Measurements from ENCODE around the gene DHH. TPM values are rescaled to one million over a fixed set of nuclear protein-coding genes. Genes with fewer than 3 reads are reported as not detected.

DHH gene
- total and polyA plus RNA-seq, 10 of the 15 experiments (the other 5 are each of a cell fraction or from before 2014, with no cell fraction given) = 0.01 TPM; not detected in 9

DNA sequence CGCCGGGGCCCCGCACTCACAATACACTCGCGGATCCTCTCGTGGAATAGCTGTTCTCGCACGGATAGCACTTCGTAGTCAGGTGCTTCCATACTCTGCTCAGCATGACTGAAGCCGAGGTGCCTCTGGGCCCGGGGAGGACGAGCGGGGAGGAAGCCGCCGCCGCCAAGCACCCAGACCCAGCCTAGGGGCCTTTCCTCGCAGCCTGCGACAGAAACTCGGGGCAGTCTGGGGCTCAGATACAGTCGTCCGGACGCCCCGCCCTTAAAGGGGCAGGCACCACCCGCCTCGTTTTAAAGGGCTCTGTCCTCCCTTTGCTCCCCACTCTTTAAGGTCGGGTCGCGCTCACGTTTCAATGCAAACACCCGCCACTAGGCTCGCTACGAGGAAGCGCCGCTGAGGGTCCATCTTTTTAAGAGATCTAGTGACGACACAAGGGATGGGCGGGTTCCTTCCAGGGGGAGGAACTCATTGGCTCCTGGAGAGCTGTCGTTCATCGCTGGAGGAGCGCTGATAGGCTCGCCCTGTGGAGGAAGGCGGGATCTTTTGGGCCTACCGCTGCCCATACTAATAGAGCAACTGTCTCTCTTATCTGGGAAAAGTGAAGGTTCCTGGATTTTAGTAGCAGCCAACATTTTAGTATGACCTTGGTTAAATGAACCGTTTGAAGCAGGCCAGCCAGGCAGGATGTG is 16.0 kb upstream of the DHH start, which contains the start of gene LMBR1L (continued):
- TF ChIP-seq, protein P1, sequence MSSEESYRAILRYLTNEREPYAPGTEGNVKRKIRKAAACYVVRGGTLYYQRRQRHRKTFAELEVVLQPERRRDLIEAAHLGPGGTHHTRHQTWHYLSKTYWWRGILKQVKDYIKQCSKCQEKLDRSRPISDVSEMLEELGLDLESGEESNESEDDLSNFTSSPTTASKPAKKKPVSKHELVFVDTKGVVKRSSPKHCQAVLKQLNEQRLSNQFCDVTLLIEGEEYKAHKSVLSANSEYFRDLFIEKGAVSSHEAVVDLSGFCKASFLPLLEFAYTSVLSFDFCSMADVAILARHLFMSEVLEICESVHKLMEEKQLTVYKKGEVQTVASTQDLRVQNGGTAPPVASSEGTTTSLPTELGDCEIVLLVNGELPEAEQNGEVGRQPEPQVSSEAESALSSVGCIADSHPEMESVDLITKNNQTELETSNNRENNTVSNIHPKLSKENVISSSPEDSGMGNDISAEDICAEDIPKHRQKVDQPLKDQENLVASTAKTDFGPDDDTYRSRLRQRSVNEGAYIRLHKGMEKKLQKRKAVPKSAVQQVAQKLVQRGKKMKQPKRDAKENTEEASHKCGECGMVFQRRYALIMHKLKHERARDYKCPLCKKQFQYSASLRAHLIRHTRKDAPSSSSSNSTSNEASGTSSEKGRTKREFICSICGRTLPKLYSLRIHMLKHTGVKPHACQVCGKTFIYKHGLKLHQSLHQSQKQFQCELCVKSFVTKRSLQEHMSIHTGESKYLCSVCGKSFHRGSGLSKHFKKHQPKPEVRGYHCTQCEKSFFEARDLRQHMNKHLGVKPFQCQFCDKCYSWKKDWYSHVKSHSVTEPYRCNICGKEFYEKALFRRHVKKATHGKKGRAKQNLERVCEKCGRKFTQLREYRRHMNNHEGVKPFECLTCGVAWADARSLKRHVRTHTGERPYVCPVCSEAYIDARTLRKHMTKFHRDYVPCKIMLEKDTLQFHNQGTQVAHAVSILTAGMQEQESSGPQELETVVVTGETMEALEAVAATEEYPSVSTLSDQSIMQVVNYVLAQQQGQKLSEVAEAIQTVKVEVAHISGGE (CRISPR knock-in tag; IDR thresholded peaks at IDR 0.05) = no peak
- TF ChIP-seq, protein P2, sequence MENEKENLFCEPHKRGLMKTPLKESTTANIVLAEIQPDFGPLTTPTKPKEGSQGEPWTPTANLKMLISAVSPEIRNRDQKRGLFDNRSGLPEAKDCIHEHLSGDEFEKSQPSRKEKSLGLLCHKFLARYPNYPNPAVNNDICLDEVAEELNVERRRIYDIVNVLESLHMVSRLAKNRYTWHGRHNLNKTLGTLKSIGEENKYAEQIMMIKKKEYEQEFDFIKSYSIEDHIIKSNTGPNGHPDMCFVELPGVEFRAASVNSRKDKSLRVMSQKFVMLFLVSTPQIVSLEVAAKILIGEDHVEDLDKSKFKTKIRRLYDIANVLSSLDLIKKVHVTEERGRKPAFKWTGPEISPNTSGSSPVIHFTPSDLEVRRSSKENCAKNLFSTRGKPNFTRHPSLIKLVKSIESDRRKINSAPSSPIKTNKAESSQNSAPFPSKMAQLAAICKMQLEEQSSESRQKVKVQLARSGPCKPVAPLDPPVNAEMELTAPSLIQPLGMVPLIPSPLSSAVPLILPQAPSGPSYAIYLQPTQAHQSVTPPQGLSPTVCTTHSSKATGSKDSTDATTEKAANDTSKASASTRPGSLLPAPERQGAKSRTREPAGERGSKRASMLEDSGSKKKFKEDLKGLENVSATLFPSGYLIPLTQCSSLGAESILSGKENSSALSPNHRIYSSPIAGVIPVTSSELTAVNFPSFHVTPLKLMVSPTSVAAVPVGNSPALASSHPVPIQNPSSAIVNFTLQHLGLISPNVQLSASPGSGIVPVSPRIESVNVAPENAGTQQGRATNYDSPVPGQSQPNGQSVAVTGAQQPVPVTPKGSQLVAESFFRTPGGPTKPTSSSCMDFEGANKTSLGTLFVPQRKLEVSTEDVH (IDR thresholded peaks at IDR 0.05; ENCODE audit: low read depth, partially characterized antibody) = peak; percentile 17
- TF ChIP-seq, protein P3, sequence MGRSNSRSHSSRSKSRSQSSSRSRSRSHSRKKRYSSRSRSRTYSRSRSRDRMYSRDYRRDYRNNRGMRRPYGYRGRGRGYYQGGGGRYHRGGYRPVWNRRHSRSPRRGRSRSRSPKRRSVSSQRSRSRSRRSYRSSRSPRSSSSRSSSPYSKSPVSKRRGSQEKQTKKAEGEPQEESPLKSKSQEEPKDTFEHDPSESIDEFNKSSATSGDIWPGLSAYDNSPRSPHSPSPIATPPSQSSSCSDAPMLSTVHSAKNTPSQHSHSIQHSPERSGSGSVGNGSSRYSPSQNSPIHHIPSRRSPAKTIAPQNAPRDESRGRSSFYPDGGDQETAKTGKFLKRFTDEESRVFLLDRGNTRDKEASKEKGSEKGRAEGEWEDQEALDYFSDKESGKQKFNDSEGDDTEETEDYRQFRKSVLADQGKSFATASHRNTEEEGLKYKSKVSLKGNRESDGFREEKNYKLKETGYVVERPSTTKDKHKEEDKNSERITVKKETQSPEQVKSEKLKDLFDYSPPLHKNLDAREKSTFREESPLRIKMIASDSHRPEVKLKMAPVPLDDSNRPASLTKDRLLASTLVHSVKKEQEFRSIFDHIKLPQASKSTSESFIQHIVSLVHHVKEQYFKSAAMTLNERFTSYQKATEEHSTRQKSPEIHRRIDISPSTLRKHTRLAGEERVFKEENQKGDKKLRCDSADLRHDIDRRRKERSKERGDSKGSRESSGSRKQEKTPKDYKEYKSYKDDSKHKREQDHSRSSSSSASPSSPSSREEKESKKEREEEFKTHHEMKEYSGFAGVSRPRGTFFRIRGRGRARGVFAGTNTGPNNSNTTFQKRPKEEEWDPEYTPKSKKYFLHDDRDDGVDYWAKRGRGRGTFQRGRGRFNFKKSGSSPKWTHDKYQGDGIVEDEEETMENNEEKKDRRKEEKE (IDR thresholded peaks at IDR 0.05) = no peak
- TF ChIP-seq ASH2L (IDR thresholded peaks at IDR 0.05; ENCODE audit: borderline replicate concordance, low read depth) (no peak), MYB (IDR thresholded peaks at IDR 0.05; ENCODE audit: borderline replicate concordance, low read depth, low read length) (no peak), KAT2A (conservative IDR thresholded peaks at IDR 0.05; ENCODE audit: control insufficient read depth, low read depth, low read length) (no peak), NR2F1 (conservative IDR thresholded peaks at IDR 0.05) (peak; percentile 52; the same call in 1 of the 2 replicates), MEF2B (IDR thresholded peaks at IDR 0.05; ENCODE audit: partially characterized antibody, poor library complexity, severe bottlenecking) (no peak), NBN (IDR thresholded peaks at IDR 0.05) (peak; percentile 70; the same call in 1 of the 2 replicates), CHD1 (IDR thresholded peaks at IDR 0.05; ENCODE audit: low read depth, low read length) (no peak)
- TF ChIP-seq, protein P4, sequence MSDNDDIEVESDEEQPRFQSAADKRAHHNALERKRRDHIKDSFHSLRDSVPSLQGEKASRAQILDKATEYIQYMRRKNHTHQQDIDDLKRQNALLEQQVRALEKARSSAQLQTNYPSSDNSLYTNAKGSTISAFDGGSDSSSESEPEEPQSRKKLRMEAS (IDR thresholded peaks at IDR 0.05; ENCODE audit: low read depth, low read length) = no peak
- TF ChIP-seq, protein P5, sequence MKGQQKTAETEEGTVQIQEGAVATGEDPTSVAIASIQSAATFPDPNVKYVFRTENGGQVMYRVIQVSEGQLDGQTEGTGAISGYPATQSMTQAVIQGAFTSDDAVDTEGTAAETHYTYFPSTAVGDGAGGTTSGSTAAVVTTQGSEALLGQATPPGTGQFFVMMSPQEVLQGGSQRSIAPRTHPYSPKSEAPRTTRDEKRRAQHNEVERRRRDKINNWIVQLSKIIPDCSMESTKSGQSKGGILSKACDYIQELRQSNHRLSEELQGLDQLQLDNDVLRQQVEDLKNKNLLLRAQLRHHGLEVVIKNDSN (IDR thresholded peaks at IDR 0.05; ENCODE audit: borderline replicate concordance, extremely low read length, insufficient read depth, low read depth, low read length) = no peak
- TF ChIP-seq, protein P6, sequence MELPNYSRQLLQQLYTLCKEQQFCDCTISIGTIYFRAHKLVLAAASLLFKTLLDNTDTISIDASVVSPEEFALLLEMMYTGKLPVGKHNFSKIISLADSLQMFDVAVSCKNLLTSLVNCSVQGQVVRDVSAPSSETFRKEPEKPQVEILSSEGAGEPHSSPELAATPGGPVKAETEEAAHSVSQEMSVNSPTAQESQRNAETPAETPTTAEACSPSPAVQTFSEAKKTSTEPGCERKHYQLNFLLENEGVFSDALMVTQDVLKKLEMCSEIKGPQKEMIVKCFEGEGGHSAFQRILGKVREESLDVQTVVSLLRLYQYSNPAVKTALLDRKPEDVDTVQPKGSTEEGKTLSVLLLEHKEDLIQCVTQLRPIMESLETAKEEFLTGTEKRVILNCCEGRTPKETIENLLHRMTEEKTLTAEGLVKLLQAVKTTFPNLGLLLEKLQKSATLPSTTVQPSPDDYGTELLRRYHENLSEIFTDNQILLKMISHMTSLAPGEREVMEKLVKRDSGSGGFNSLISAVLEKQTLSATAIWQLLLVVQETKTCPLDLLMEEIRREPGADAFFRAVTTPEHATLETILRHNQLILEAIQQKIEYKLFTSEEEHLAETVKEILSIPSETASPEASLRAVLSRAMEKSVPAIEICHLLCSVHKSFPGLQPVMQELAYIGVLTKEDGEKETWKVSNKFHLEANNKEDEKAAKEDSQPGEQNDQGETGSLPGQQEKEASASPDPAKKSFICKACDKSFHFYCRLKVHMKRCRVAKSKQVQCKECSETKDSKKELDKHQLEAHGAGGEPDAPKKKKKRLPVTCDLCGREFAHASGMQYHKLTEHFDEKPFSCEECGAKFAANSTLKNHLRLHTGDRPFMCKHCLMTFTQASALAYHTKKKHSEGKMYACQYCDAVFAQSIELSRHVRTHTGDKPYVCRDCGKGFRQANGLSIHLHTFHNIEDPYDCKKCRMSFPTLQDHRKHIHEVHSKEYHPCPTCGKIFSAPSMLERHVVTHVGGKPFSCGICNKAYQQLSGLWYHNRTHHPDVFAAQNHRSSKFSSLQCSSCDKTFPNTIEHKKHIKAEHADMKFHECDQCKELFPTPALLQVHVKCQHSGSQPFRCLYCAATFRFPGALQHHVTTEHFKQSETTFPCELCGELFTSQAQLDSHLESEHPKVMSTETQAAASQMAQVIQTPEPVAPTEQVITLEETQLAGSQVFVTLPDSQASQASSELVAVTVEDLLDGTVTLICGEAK (IDR thresholded peaks at IDR 0.05; ENCODE audit: borderline replicate concordance) = peak; percentile 17; the same call in 1 of the 2 replicates
